HEK293T (cell line): Measurements from ENCODE around the gene TRIM62.

Experiments
- CTCF ChIA-PET: fragments of 350-600 bp; formaldehyde crosslinking; extraction: SDS; loops from one replicate; lab custom pipeline; 2021; ENCODE audit warnings: antibody characterized with exemption, inconsistent platforms; lab: Yijun Ruan, JAX
- POLR2A ChIA-PET: fragments of 350-600 bp; formaldehyde crosslinking; extraction: SDS; loops from one replicate; lab custom pipeline; 2020; ENCODE audit warnings: antibody characterized with exemption, inconsistent platforms; lab: Yijun Ruan, JAX
- DNase-seq: peaks from one replicate; pipeline ENCODE4 v3.0.0; 2012; ENCODE audit warnings: mixed read lengths; ENCODE audit errors: extremely low spot score
- ARNT ChIP-seq: fragments of 450-650 bp; IDR thresholded peaks from 2 replicates; pipeline ENCODE4 v1.6.1; 2017; ENCODE audit warnings: mild to moderate bottlenecking
- BHLHE40 ChIP-seq: fragments of 450-650 bp; IDR thresholded peaks from 2 replicates; pipeline ENCODE4 v1.6.1; 2016; ENCODE audit warnings: mild to moderate bottlenecking, moderate library complexity, borderline replicate concordance
- CTBP1 ChIP-seq: fragments of 450-650 bp; IDR thresholded peaks from 2 replicates; pipeline ENCODE4 v1.6.1; 2016; ENCODE audit warnings: borderline replicate concordance
- ELF4 ChIP-seq: fragments of 450-650 bp; IDR thresholded peaks from 2 replicates; pipeline ENCODE4 v1.6.1; 2017; ENCODE audit warnings: antibody characterized with exemption
- FOXA1 ChIP-seq: fragments of 450-650 bp; IDR thresholded peaks from 2 replicates; pipeline ENCODE4 v1.6.1; 2016; ENCODE audit warnings: mild to moderate bottlenecking
- FOXK2 ChIP-seq: fragments of 450-650 bp; IDR thresholded peaks from 2 replicates; pipeline ENCODE4 v1.6.1; 2016; ENCODE audit warnings: mild to moderate bottlenecking
- FOXM1 ChIP-seq: fragments of 450-650 bp; IDR thresholded peaks from 2 replicates; pipeline ENCODE4 v1.6.1; 2017; ENCODE audit warnings: mild to moderate bottlenecking, borderline replicate concordance
- HDGF ChIP-seq: fragments of 450-650 bp; IDR thresholded peaks from 2 replicates; pipeline ENCODE4 v1.6.1; 2017; ENCODE audit warnings: antibody characterized with exemption, borderline replicate concordance
- L3MBTL2 ChIP-seq: fragments of 450-650 bp; conservative IDR thresholded peaks from 2 replicates; pipeline ENCODE4 v1.6.1; 2016; ENCODE audit warnings: mild to moderate bottlenecking
- LEF1 ChIP-seq: fragments of 450-650 bp; IDR thresholded peaks from 2 replicates; pipeline ENCODE4 v1.6.1; 2017; ENCODE audit warnings: mild to moderate bottlenecking, borderline replicate concordance
- NFRKB ChIP-seq: fragments of 450-650 bp; IDR thresholded peaks from 2 replicates; pipeline ENCODE4 v1.6.1; 2016; ENCODE audit warnings: mild to moderate bottlenecking, moderate library complexity
- PKNOX1 ChIP-seq: fragments of 450-650 bp; IDR thresholded peaks from 2 replicates; pipeline ENCODE4 v1.6.1; 2016
- SP1 ChIP-seq: fragments of 450-650 bp; IDR thresholded peaks from 2 replicates; pipeline ENCODE4 v1.6.1; 2017
- SUZ12 ChIP-seq: fragments of 450-650 bp; IDR thresholded peaks from 2 replicates; pipeline ENCODE4 v1.6.1; 2016; ENCODE audit warnings: mild to moderate bottlenecking
- TARDBP ChIP-seq: fragments of 450-650 bp; IDR thresholded peaks from 2 replicates; pipeline ENCODE4 v1.6.1; 2016
- ZNF384 ChIP-seq: fragments of 450-650 bp; IDR thresholded peaks from 2 replicates; pipeline ENCODE4 v1.6.1; 2016

Gene TRIM62

GRCh38 chr1:33143698-33144097, 38.1 kb downstream of the TRIM62 start:
- TF ChIP-seq ZNF384 (no peak), ARNT (no peak), LEF1 (no peak), CTBP1 (no peak), L3MBTL2 (no peak), PKNOX1 (no peak), HDGF (no peak), FOXK2 (no peak), FOXM1 (no peak), SP1 (no peak), SUZ12 (no peak), BHLHE40 (no peak), NFRKB (no peak), FOXA1 (no peak), ELF4 (no peak), TARDBP (no peak)
- ChIA-PET CTCF (no interaction called here), POLR2A (no interaction called here)
- DNase-seq = no peak

GRCh38 chr1:33143176-33143575, 38.7 kb downstream of the TRIM62 start:
- CTCF ChIA-PET = no interaction called here

GRCh38 chr1:33142483-33143064, 39.3 kb downstream of the TRIM62 start:
- CTCF ChIA-PET = no interaction called here
- no peak for TF ChIP-seq PKNOX1
- TF ChIP-seq BHLHE40 = no peak
- no peak for TF ChIP-seq ELF4
- no peak for TF ChIP-seq FOXM1
- no peak for TF ChIP-seq FOXK2
- no peak for TF ChIP-seq FOXA1
- no peak for TF ChIP-seq ZNF384
- no peak for TF ChIP-seq ARNT
- TF ChIP-seq NFRKB = no peak

More at GRCh38 chr1:33143176-33143575, 38.7 kb downstream of the TRIM62 start:
- POLR2A ChIA-PET = no interaction called here
- DNase-seq = no peak
- TF ChIP-seq CTBP1 (no peak), SUZ12 (no peak), ZNF384 (no peak), FOXK2 (no peak), L3MBTL2 (no peak), PKNOX1 (no peak), FOXA1 (no peak), TARDBP (no peak), HDGF (no peak), BHLHE40 (no peak), NFRKB (no peak), SP1 (no peak), FOXM1 (no peak), LEF1 (no peak)

GRCh38 chr1:33141781-33142180, 40.1 kb downstream of the TRIM62 start:
- POLR2A ChIA-PET = interaction anchor here (1.0 to 1.2 kb wide), 2 partner anchors 15 to 16 kb away, joined by 3 to 4 read pairs; no protein-coding TSS in a partner anchor
- TF ChIP-seq CTBP1 (no peak), FOXK2 (no peak), L3MBTL2 (no peak), PKNOX1 (no peak)
- DNase-seq = no peak
- CTCF ChIA-PET = no interaction called here

More at GRCh38 chr1:33142483-33143064, 39.3 kb downstream of the TRIM62 start:
- POLR2A ChIA-PET = interaction anchor here (1.0 to 1.2 kb wide), 2 partner anchors 15 to 16 kb away, joined by 3 to 4 read pairs; no protein-coding TSS in a partner anchor
- no peak for DNase-seq

GRCh38 chr1:33141216-33141615, 40.6 kb downstream of the TRIM62 start:
- POLR2A ChIA-PET = interaction anchor here (1.2 to 4.6 kb wide), 2 partner anchors 14 to 15 kb away, joined by 3 to 27 read pairs; no protein-coding TSS in a partner anchor

More at GRCh38 chr1:33141216-33141615, 40.6 kb downstream of the TRIM62 start:
- TF ChIP-seq TARDBP (no peak), HDGF (no peak), L3MBTL2 (no peak), SP1 (no peak), NFRKB (no peak), ARNT (no peak), ZNF384 (no peak), PKNOX1 (no peak)
- CTCF ChIA-PET = interaction anchor here (0.7 kb wide), 1 partner anchor 329 kb away, joined by 3 read pairs; no protein-coding TSS in a partner anchor
- DNase-seq = no peak
